ENCODE measurements around the gene MAFF.

- TF ChIP-seq POLR2A (IDR thresholded peaks at IDR 0.05) (no peak), CTCF (IDR thresholded peaks at IDR 0.05) (no peak)
These were observed 39.0 kb downstream of the MAFF start for GRCh38 chr22:38240734-38241252.
